Measurements from ENCODE around the gene CAPN10.

GRCh38 chr2:240636563-240637115 lies 50.1 kb downstream of the CAPN10 start:
- TF ChIP-seq EZH2 (IDR thresholded peaks at IDR 0.05; ENCODE audit: borderline replicate concordance, low read depth, low read length, severe bottlenecking) (no peak), POLR2A (IDR thresholded peaks at IDR 0.05; ENCODE audit: low read depth, low read length) (no peak)
- TF ChIP-seq, protein P1, sequence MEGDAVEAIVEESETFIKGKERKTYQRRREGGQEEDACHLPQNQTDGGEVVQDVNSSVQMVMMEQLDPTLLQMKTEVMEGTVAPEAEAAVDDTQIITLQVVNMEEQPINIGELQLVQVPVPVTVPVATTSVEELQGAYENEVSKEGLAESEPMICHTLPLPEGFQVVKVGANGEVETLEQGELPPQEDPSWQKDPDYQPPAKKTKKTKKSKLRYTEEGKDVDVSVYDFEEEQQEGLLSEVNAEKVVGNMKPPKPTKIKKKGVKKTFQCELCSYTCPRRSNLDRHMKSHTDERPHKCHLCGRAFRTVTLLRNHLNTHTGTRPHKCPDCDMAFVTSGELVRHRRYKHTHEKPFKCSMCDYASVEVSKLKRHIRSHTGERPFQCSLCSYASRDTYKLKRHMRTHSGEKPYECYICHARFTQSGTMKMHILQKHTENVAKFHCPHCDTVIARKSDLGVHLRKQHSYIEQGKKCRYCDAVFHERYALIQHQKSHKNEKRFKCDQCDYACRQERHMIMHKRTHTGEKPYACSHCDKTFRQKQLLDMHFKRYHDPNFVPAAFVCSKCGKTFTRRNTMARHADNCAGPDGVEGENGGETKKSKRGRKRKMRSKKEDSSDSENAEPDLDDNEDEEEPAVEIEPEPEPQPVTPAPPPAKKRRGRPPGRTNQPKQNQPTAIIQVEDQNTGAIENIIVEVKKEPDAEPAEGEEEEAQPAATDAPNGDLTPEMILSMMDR (IDR thresholded peaks at IDR 0.05; ENCODE audit: extremely low read depth in 1 of 2, insufficient read depth in 1 of 2, low read depth in 1 of 2, low read length in 2 of 2) = no peak

Measured in endothelial cell of umbilical vein (primary cell).